Psoas muscle (tissue), 8 donors: ENCODE measurements around the gene MOCS1. TPM values are rescaled to one million over a fixed set of nuclear protein-coding genes. Genes with fewer than 3 reads are reported as not detected.

Experiments used
- ATAC-seq, 4 donors: fragments of 200-7000 bp; cut with Tn5 transposase; one replicate each; pipeline ENCODE4 v1.9.1; 2020; ENCODE audit warnings: moderate library complexity in 3 of 4, mild to moderate bottlenecking in 2 of 4
- DNase-seq, 2 donors: peaks; one replicate each; pipeline ENCODE4 v3.0.0-alpha.2; 2020
- H3K27ac ChIP-seq: fragments of 200-600 bp; one replicate; pipeline ENCODE4 v1.8.0; 2022
- H3K27me3 ChIP-seq, 3 donors: fragments of 200-600 bp in 1 of 3; one replicate each; pipeline versions ENCODE4 v1.6.1 to v1.8.0; 2013 to 2022; ENCODE audit warnings: low read length in 2 of 3, mild to moderate bottlenecking in 2 of 3, moderate library complexity in 1 of 3; ENCODE audit not compliant: insufficient read depth in 3 of 3
- H3K36me3 ChIP-seq, 2 donors: fragments of 200-600 bp in 1 of 2; one replicate each; pipeline versions ENCODE4 v1.6.1 to v1.8.0; 2013 to 2022; ENCODE audit warnings: low read depth in 1 of 2, mild to moderate bottlenecking in 1 of 2, moderate library complexity in 1 of 2; ENCODE audit not compliant: insufficient read depth in 1 of 2
- H3K4me1 ChIP-seq: fragments of 200-600 bp; one replicate; pipeline ENCODE4 v1.8.0; 2022
- H3K4me3 ChIP-seq: fragments of 200-600 bp; one replicate; pipeline ENCODE4 v1.8.0; 2022; ENCODE audit warnings: mild to moderate bottlenecking
- H3K9me3 ChIP-seq: fragments of 200-600 bp; one replicate; pipeline ENCODE4 v1.8.0; 2022
- CTCF ChIP-seq: fragments of 200-600 bp; IDR thresholded peaks from one replicate; pipeline ENCODE4 v1.8.0; 2022; ENCODE audit warnings: antibody characterized with exemption
- WGBS, 3 donors: extraction: QIAGEN DNeasy Blood & Tissue Kit; methylation state at CpG; one replicate each; pipeline versions ENCODE4 v1.1.6 to v1.1.7; 2013; 5-methylcytosine and 5-hydroxymethylcytosine counted together
- intact Hi-C, 2 donors: fragments of 100-400 bp; cut with DNase I; formaldehyde crosslinking; loops; one replicate each; pipeline versions ENCODE4 v1.11.0 to v1.14.2; 2022
- long read RNA-seq, 2 donors: library from polyadenylated mRNA; unstranded; transcript quantifications; one replicate each; pipeline ENCODE4 v2.0.0, GENCODE V29; 2021
- polyA plus RNA-seq, 3 donors: library from polyadenylated mRNA; stranded (reverse); fragments of 200-250 nt; gene quantifications; one replicate each; pipeline ENCODE4 v1.2.3, GENCODE V29; 2013
- total RNA-seq, 4 donors: library from RNA; stranded (reverse); fragmentation: NEBNext Ultra II Directional in 2 of 4; extraction: Animal tissue kit (Norgen Biotek cat#: 25700) in 2 of 4; gene quantifications; one replicate each; pipeline versions ENCODE4 v1.2.1 to v1.2.4, GENCODE V29; 2021 to 2023
- donor health status: healthy with polysubstance abuse.
- donor health status: DM: no; HTN: no; CAD: no; lungs with moderate emphysema.
- donor health status: Bipolar disorder and iron deficiency.
- donor health status: healthy.
- donor health status: DM: yes; HTN: yes; CAD: no.
- donor health status: DM: no; HTN: no; CAD: no.
- donor health status: DM: no; HTN: no; CAD: no.
- donor health status: DM: yes; HTN: yes; CAD: no.

The MOCS1 gene
- 10 to 100 TPM; 24.2 to 44.2 (median 36.4) TPM for total RNA-seq
- 10 to 100 TPM; 17.3 to 32.5 (median 17.4) TPM for polyA plus RNA-seq
- long read RNA-seq, donor 1, full-length matches to known transcripts, result 24 of 44 reads
- long read RNA-seq, donor 1, partial matches to known transcripts, result 9 of 44 reads
- long read RNA-seq, donor 1, other reads (novel, unspliced or antisense), result 11 of 44 reads
- long read RNA-seq, donor 2, full-length matches to known transcripts, result 69 of 101 reads
- long read RNA-seq, donor 2, partial matches to known transcripts, result 18 of 101 reads
- long read RNA-seq, donor 2, other reads (novel, unspliced or antisense), result 14 of 101 reads

GRCh38 chr6:39934131-39934757 is at the start of gene MOCS1:
TSS of gene MOCS1 (minus strand) at chr6:39934462. CDS start at chr6:39934417, 45 bp downstream.
- WGBS, 3 donors, result 1% methylated on average over 45 to 46 of the region's 46 CpGs
- TF ChIP-seq CTCF, result no peak
- Histone ChIP-seq H3K4me3 (peak within 1 kb of the TSS; percentile 88), H3K27ac (peak within 1 kb of the TSS; percentile 94), H3K36me3 (no peaks in the 10 kb centered on the region), H3K4me1 (peaks cover 73% of the 10 kb centered on the region), H3K9me3 (no peaks in the 10 kb centered on the region), H3K27me3 (no peaks in the 10 kb centered on the region)
- peak; percentile 90 to 94 for DNase-seq
- intact Hi-C loops, result no loop called here
- peak; percentile 88 to 93 (median 92) for ATAC-seq

GRCh38 chr6:39984051-39984450 is 49.8 kb upstream of the MOCS1 start:
- Histone ChIP-seq H3K4me1 (peaks cover 14% of the 10 kb centered on the region), H3K27ac (no peak overlapping the region), H3K9me3 (no peaks in the 10 kb centered on the region), H3K36me3 (no peaks in the 10 kb centered on the region), H3K4me3 (no peak overlapping the region), H3K27me3 (no peaks in the 10 kb centered on the region)
- no peak for TF ChIP-seq CTCF
- no peak for ATAC-seq
- DNase-seq, result no peak
- intact Hi-C loops, result loop anchor here (5.0 to 10.0 kb wide), 4 partner anchors 323 to 1043 kb away; partner anchors contain the start of gene LRFN2 (in 2 of the 2)

- H3K36me3 ChIP-seq, result no peaks in the 10 kb centered on the region
- H3K4me3 ChIP-seq, result no peak overlapping the region
- intact Hi-C loops, result loop anchor here (5.0 to 10.0 kb wide), 4 partner anchors 324 to 1044 kb away; partner anchors contain the start of gene LRFN2 (in 2 of the 2)
- ATAC-seq (no peak), DNase-seq (no peak)
- H3K9me3 ChIP-seq, result no peaks in the 10 kb centered on the region
- no peaks in the 10 kb centered on the region for H3K27me3 ChIP-seq
- no peak for TF ChIP-seq CTCF
- peaks cover 14% of the 10 kb centered on the region for H3K4me1 ChIP-seq
- no peak overlapping the region for H3K27ac ChIP-seq
Observed at GRCh38 chr6:39983193-39983592, 48.9 kb upstream of the MOCS1 start.

GRCh38 chr6:39982720-39983119 is 48.5 kb upstream of the MOCS1 start:
- H3K27ac ChIP-seq, result no peak overlapping the region
- H3K4me3 ChIP-seq, result no peak overlapping the region
- intact Hi-C loops, result loop anchor here (5.0 to 10.0 kb wide), 4 partner anchors 325 to 1045 kb away; partner anchors contain the start of gene LRFN2 (in 2 of the 2)
- no peak for TF ChIP-seq CTCF
- no peaks in the 10 kb centered on the region for H3K36me3 ChIP-seq
- no peak for DNase-seq
- H3K9me3 ChIP-seq, result no peaks in the 10 kb centered on the region
- H3K27me3 ChIP-seq, result no peaks in the 10 kb centered on the region
- H3K4me1 ChIP-seq, result peaks cover 14% of the 10 kb centered on the region
- ATAC-seq, result no peak
